ENCODE results near the gene HKDC1.
"Not testable (repeated sequence)": the region's sequence is repeated elsewhere in the genome, so short reads cannot be mapped to it uniquely, and the experiment has no call there.

Gene HKDC1

DNA sequence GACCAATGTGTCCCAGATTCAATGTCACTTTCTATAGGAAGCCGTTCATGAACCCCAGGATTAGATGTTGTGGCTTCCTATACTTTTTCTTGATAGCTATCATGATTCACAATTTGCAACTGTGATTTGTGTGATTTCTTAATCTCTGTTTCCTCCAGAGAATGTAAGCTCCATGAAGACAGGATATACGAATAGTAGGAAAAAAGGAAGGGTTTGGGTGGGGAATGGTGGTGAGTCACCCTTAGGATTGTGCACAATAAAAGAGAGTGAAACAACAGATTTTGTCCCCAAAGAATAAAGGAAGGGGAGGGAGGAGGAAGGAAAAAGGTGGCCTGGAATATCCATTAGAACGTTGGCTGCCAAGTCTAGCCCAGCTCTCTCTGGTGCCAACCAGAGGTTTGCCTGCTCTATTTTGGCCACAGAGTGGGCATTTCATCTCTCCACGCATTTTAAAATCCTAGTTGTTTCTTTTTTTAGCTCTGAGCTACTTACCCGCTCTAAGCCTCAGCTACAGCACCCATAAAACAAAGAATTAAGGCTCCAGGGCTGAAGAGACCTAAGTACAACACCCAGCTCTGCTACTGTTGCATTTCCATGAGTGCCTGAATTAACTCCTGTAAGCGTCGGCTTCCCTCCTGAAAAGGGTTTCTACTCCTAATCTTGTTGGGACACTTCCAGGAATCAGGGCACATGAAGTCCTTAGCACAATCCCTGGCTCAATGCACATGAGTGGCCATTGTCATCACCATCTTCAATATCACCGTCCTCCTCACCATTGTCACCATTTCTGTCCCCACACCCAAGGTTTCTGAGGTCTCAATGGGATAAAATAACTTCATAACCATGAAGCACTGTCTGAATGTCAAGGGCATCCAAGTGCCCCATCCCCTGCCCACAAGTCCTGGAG, 61.6 kb downstream of the HKDC1 start:
- no peak for DNase-seq

DNA sequence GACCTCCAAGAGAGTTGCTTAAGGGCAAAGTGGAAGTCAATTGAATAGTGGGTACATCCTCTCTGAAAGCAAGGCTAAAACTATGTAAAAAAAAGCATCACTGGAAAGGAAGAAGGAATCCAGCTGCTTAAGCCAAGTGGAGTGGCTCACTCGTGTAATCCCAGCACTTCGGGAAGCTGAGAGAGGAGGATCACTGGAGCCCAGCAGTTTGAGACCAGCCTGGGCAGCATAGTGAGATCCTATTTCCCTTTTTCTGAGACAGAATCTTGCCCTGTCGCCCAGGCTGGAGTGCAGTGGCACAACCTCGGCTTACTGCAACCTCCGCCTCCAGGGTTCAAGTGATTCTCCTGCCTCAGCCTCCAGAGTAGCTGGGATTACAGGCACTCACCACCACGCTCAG, 64.3 kb downstream of the HKDC1 start:
- not testable (repeated sequence) for DNase-seq

DNA sequence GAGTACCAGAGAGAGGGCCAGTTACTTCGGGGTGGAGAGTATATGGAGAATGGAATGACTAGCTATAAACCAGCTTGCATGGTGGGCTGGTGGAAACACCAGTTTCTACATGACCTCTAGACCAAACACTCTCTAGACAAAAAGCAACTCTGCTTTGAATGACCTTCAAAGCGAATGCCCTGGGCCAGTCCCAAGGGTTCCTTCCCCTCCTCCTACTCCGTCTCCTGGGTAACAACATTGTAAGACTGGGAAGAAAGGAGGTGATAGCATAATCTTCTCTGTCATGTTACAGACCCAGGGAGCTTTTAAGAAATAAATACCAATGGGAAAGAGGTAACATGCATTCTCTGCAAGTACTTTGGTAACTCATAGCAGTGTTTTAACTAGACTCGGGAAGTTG, 65.6 kb downstream of the HKDC1 start:
- no peak for DNase-seq

DNA sequence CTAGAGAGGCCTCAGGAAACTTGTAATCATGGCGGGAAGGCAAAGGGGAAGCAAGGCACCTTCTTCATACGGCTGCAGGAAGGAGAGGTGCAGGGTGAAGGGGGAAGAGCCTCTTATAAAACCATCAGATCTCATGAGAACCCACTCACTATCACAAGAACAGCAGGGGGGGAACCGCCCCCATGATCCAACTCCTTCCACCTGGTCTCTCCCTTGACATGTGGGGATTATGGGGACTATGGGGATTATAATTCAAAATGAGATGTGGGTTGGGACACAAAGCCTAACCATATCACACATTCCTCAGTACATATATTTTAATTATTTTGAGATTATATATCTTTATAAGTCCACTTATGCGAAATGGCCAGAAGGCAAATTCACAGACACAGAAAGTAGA, 67.0 kb downstream of the HKDC1 start:
- DNase-seq = no peak

DNA sequence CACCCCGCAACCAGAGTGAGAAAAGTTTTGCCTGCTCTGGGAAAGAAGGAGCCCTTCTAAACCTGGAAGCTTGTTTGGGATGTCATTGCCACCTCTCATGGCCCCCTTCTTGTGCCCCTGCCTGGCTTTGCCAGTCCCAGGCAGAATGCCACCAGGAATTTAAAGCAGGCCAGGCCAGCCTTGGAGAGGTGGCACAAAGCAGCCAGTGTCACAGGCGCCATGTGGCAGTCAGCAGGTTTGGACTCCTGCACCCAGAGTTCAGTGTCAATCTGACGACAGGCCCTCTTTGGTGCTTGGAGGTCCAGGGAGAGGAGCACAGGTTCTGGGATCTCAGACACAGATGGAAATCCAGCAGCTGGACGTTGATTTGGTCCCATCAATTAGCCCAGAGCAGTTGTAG, 70.9 kb downstream of the HKDC1 start:
- no peak for DNase-seq

DNA sequence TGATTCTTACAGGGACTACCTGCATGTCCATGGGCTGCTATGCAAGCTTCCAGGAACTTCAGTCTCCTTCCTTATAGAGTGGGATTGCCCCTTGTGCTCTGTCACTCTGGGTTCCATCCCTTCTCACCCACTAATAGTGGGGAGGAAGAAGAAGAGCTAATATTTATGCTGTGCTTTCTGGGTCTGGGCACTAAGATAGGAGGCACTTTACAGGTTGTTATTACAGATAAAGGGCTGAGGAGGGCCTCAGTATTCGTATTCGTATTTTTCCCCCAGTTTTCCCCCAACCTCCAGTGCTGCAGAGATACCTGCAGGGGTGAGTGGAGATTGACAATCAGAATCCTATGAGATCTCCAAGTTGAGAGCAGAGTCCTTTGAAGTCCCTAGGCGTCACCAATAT, 72.3 kb downstream of the HKDC1 start:
- DNase-seq = no peak

DNA sequence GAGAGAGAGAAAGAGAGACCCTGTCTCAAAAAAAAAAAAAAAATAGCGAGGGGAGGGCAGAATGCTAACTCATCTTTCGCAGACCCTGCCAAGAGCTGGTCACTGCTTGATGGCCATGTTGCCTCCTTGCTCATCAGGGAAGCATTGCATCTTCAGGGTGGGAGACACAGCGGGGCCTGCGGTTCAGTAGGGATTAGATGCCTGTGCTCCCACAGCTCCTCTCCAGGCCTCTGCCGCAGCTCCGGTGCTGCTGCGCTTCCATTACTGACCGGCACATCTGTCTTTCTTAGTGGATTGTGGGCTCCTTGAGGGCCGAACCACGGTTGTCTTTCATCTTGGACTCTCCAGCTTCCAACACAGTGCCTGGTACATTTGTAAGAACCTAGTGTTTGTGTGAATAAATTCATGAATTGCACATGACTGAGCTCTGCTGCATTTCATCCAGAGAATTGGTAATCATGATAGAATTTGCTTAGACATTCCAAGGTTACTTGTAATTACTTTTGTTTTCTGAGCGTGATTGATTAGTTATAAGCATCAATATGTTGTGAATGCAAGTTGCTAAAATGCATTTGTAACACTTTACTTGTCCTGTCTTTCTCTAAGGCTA, 75.0 kb downstream of the HKDC1 start:
- DNase-seq = no peak

DNA sequence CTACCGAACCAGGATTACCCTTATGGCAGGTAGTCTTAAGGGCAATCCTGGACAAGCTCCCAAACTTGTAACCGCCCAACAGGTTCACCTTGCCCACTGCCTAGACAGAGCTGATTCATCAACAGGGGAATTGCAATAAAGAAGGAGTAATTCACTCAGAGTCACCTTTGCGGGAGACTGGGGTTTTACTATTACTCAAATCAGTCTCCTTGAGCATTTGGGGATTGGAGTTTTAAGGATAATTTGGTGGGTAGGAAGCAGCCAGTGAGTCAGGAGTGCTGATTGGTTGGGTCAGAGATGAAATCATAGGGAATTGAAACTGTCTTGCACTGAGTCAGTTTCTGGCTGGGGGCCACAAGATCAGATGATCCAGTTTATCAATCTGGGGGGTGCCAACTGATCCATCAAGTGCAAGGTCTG, 83.5 kb downstream of the HKDC1 start:
- no peak for DNase-seq

DNA sequence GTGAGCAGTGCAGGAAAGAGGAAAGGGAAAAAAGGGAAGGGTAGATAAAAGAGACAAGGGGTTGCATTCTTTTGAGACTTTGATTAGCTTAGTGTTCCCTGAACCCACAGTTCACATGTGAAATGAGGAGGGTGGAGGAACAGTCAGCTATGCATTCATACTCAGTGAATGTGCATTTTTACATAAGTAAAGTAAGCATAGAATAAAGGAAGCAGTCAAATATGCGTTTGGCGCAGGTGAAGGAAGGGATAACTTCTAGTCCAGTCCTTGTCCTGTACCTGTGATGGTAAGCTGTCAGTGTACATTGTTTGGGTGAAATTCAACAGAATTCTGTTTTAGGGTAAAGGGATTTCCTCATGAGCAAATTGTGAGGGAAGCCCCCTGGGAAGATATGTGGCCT, 86.3 kb downstream of the HKDC1 start:
- no peak for DNase-seq

DNA sequence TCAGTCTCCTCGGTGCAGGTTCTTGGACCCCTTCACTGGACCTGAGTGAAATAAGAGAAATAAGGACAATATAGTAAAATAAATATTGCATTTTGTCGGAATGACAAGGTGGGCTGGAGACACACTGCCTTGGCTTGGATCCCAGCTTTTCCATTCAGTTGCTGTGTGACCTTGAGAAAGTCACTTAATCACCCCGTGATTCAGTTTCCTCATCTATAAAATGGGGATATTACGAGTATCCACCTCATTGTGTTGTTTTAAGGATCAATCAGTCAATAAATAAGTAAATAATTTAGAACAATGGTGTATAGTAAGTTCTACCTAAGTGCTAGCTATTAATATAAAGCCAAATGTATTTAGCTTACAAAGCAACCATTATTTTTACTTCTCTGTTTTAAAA, 87.3 kb downstream of the HKDC1 start:
- no peak for DNase-seq

DNA sequence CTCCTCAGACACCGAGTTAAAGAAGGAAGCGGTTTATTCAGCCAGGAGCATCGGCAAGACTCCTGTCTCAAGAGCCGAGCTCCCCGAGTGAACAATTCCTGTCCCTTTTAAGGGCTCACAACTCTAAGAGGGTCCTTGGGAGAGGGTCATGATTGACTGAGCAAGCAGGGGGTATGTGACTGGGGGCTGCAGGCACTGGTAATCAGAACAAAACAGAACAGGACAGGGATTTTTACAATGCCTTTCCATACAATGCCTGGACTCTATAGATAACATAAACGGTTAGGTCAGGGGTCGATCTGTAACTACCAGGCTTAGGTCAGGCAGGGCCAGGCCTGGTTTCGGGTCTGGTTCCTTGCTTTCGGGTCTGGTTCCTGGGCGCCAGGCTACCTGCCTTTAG, 88.2 kb downstream of the HKDC1 start:
- not testable (repeated sequence) for DNase-seq

DNA sequence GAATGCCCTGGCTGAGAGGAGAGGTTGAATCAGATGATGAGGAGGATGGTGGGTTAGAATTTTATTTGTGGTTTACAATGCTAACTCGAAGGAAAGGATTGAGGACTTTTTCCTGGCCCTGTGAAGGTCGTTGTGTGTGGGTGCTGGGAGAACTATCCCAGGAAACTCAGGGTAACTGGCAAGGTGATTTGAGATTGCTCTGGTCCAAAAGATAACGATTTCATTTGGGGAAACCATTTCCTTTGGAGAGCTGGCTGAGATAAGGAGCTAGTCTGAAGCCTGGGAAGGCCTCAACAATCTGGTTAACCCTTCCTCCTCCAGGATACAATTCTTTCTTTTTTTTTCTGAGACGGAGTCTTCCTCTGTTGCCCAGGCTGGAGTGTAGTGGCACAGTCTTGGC, 91.2 kb downstream of the HKDC1 start:
- DNase-seq = no peak

DNA sequence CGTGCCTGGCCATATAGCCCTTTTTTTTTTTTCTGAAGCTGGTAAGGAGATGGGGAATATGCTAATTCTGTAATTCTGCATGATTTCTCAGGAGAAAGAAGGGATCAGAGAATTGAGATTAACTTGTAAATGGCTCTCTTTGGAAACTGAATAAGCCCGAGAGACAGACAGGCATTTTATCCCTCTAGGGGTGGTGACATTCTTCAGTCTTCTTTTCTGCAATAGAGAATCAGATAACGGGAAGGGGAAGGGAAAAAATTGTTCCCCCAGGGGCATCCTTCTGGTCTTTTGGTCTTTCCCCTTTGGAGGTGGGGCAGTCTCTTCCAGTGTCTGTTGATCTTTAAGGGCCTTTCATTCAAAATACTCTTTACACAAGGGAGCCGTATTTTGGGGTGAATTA, 92.4 kb downstream of the HKDC1 start:
- no peak for DNase-seq

DNA sequence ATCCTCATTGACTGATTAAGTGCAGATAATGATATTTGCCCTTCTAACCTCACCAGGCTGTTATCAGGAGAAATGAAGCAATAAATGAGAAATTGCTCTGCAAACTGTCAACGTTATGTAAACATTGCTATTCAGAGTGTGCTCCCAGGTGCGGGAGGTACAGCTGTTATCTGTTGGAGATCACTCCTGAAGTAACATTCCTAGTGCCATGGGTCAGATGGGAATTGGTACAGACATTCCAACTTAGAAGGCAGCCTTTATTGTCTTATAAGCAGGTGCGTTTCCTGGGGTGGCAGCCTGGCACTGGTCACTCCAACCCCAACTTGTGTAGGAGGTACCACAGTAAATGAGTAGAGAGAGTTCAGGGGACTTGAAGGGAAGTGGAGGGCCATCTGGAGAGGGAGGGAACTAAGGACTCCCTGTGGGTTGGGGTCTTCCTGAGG, 95.0 kb downstream of the HKDC1 start:
- DNase-seq = no peak

DNA sequence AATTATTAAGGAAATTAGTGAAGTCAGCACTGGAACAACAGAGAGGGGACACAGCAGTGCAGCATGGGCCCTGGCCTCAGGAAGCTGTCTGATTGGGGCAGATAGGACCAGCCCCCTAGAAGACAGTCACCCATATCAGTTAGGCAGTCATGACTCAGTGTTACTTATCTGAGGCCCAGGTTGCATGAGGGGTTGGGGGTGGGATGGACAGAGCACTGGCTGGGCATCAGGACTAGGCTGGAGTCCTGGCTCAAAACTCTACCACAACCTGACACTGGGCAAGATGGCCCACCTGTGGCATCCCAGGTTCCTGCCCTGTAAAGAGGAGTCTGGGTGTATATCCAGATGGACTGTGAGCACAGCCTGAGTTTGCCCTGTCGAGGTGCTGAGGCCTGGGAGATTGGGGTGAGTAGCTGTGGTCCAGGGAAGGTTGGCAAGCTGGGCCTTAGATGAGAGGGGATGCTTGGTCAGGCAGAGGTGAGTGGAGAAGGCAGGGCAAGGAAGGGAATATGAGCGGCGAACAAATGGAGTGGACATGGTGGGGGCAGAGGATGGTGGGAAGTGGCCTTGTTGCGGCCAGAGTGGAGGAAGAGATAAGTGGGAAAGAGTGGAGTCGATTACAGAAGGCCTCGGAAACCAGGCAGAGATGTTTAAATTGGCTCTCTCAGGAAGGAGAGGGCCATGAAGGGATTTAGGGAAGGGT, 95.6 kb downstream of the HKDC1 start:
- no peak for DNase-seq

DNA sequence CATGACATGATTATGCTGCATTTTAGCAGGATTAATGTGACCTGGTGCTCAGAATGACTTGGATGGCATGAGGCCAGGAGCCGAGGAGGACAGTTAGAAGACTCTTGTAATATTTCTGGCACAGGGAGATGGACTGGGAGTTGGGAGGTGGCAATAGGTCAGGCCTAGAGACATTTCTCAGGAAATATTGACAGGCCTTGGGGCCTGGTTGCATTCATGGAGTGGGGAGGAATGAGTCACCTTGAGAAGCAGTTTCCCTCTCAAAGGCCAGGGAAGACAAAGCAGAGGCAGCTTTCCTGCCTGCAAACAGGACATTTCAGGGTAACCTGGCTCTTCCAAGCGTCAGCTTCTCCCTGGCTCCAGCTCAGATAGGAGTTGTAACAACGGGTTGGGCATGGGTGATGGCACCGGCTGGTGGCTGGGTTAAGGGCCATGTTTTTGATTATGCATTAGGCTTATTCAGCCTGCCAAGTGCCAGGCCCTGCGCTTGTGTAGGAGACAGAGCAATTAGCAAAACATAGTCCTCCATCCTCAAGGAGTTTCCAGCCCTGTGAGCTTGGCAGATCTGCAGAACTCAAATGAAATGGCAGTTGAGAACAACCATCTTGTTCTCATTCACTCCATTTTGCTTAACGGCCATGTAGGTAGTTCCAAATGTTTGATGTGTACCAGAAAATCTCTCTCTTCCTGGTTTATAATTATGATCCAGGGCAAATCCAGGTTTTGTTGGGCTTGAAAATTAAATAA, 96.4 kb downstream of the HKDC1 start:
- no peak for DNase-seq
